SK-N-SH treated with all-trans-retinoic acid at 6 μM for 48 hours (cell line): ENCODE results near the gene WARS2.

Experiments used
- ATAC-seq: fragments of 200-7000 bp; cut with Tn5 transposase; 3 replicates; pipeline ENCODE4 v1.9.1; 2020; ENCODE audit warnings: mild to moderate bottlenecking, moderate library complexity
- ARNTL ChIP-seq: fragments of 450-650 bp; formaldehyde crosslinking; IDR thresholded peaks from 2 replicates; pipeline ENCODE4 v1.5.0; 2020; ENCODE audit warnings: low read depth, mild to moderate bottlenecking, moderate library complexity, borderline replicate concordance
- BACH2 ChIP-seq: fragments of 250-450 bp; sonication (Bioruptor Pico); IDR thresholded peaks from 2 replicates; pipeline ENCODE4 v1.9.0; 2021; ENCODE audit warnings: mild to moderate bottlenecking, borderline replicate concordance
- CSDC2 ChIP-seq: fragments of 250-450 bp; sonication (Bioruptor Pico); IDR thresholded peaks from 2 replicates; pipeline ENCODE4 v1.5.0; 2020; ENCODE audit warnings: mild to moderate bottlenecking, moderate library complexity
- ESRRG ChIP-seq: fragments of 250-450 bp; sonication (Bioruptor Pico); IDR thresholded peaks from 2 replicates; pipeline ENCODE4 v1.6.1; 2021; ENCODE audit warnings: mild to moderate bottlenecking
- GLIS3 ChIP-seq: fragments of 250-450 bp; sonication (Bioruptor Pico); IDR thresholded peaks from 2 replicates; pipeline ENCODE4 v1.5.0; 2020; ENCODE audit warnings: mild to moderate bottlenecking, moderate library complexity
- ISL1 ChIP-seq: fragments of 250-450 bp; sonication (Bioruptor Pico); IDR thresholded peaks from 2 replicates; pipeline ENCODE4 v2.1.2; 2022; ENCODE audit warnings: mild to moderate bottlenecking, moderate library complexity
- OSR1 ChIP-seq: fragments of 250-450 bp; sonication (Bioruptor Pico); IDR thresholded peaks from 2 replicates; pipeline ENCODE4 v1.8.0; 2022; ENCODE audit warnings: moderate library complexity, mild to moderate bottlenecking, inconsistent platforms
- PPARA ChIP-seq: fragments of 250-450 bp; sonication (Bioruptor Pico); IDR thresholded peaks from 2 replicates; pipeline ENCODE4 v1.5.0; 2020; ENCODE audit warnings: mild to moderate bottlenecking, borderline replicate concordance
- RARB ChIP-seq: fragments of 250-450 bp; sonication (Bioruptor Pico); IDR thresholded peaks from 2 replicates; pipeline ENCODE4 v1.8.0; 2021; ENCODE audit warnings: mild to moderate bottlenecking, moderate library complexity
- SNAI2 ChIP-seq: fragments of 250-450 bp; sonication (Bioruptor Pico); IDR thresholded peaks from 2 replicates; pipeline ENCODE4 v1.5.0; 2020; ENCODE audit warnings: mild to moderate bottlenecking, moderate library complexity
- TCF4 ChIP-seq: fragments of 250-450 bp; sonication (Bioruptor Pico); IDR thresholded peaks from 2 replicates; pipeline ENCODE4 v1.8.0; 2021; ENCODE audit warnings: mild to moderate bottlenecking, moderate library complexity, borderline replicate concordance
- TOX ChIP-seq: fragments of 250-450 bp; sonication (Bioruptor Pico); IDR thresholded peaks from 2 replicates; pipeline ENCODE4 v1.8.0; 2021; ENCODE audit warnings: mild to moderate bottlenecking, moderate library complexity, borderline replicate concordance
- ZC3H10 ChIP-seq: fragments of 250-450 bp; sonication (Bioruptor Pico); IDR thresholded peaks from 2 replicates; pipeline ENCODE4 v1.5.1; 2021; ENCODE audit warnings: mild to moderate bottlenecking, moderate library complexity
- ZFP3 ChIP-seq: fragments of 250-450 bp; sonication (Bioruptor Pico); IDR thresholded peaks from 2 replicates; pipeline ENCODE4 v1.5.0; 2020; ENCODE audit warnings: mild to moderate bottlenecking, moderate library complexity
- ZFP30 ChIP-seq: fragments of 450-650 bp; formaldehyde crosslinking; IDR thresholded peaks from 2 replicates; pipeline ENCODE4 v1.5.0; 2022; ENCODE audit warnings: mild to moderate bottlenecking, moderate library complexity
- ZNF565 ChIP-seq: fragments of 450-650 bp; formaldehyde crosslinking; conservative IDR thresholded peaks from 2 replicates; pipeline ENCODE4 v1.5.0; 2020; ENCODE audit warnings: low read depth, mild to moderate bottlenecking, moderate library complexity
- ZNF70 ChIP-seq: fragments of 450-650 bp; formaldehyde crosslinking; IDR thresholded peaks from 2 replicates; pipeline ENCODE4 v1.5.0; 2020; ENCODE audit warnings: mild to moderate bottlenecking, moderate library complexity
- ZNF8 ChIP-seq: fragments of 450-650 bp; formaldehyde crosslinking; IDR thresholded peaks from 2 replicates; pipeline ENCODE4 v1.5.0; 2020; ENCODE audit warnings: mild to moderate bottlenecking, moderate library complexity
- TF ChIP-seq, protein P1 (sequence below): fragments of 250-450 bp; sonication (Bioruptor Pico); IDR thresholded peaks from 2 replicates; pipeline ENCODE4 v1.5.1; 2020; ENCODE audit warnings: low read depth, mild to moderate bottlenecking, moderate library complexity
- TF ChIP-seq, protein P2 (sequence below): fragments of 250-450 bp; sonication (Bioruptor Pico); IDR thresholded peaks from 2 replicates; pipeline ENCODE4 v1.8.0; 2020; ENCODE audit warnings: mild to moderate bottlenecking, moderate library complexity, borderline replicate concordance
- TF ChIP-seq, protein P3 (sequence below): fragments of 250-450 bp; sonication (Bioruptor Pico); IDR thresholded peaks from 2 replicates; pipeline ENCODE4 v1.8.0; 2021; ENCODE audit warnings: low read depth, mild to moderate bottlenecking, moderate library complexity, borderline replicate concordance
- TF ChIP-seq, protein P4 (sequence below): fragments of 250-450 bp; sonication (Bioruptor Pico); IDR thresholded peaks from 2 replicates; pipeline ENCODE4 v1.5.1; 2021; ENCODE audit warnings: mild to moderate bottlenecking, moderate library complexity
- TF ChIP-seq, protein P5 (sequence below): fragments of 250-450 bp; sonication (Bioruptor Pico); IDR thresholded peaks from 2 replicates; pipeline ENCODE4 v1.5.0; 2020; ENCODE audit warnings: mild to moderate bottlenecking, moderate library complexity

Gene WARS2

DNA sequence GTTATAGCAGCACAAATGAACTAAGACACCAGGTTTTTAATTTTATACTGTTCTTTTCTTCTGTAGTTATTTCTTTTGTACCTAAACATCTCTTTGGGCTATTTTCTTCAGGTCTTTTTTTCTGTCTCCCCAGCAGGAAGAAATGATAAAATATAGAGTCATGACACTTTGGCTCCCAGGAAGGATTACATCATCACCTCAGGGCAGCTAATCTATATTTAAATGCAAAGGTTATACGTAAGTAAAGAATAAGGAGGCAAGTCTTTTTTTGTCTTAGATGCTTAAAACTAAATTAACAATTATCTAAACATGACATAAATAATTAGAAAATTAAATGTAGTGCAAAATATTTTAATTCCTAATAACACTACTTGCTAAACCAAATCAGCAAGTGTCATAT, 57.0 kb downstream of the WARS2 start:
- no peak for ATAC-seq
- TF ChIP-seq PPARA (CRISPR knock-in tag) (no peak), ZC3H10 (no peak), ZNF8 (CRISPR knock-in tag) (no peak), RARB (no peak), CSDC2 (CRISPR knock-in tag) (no peak), TOX (no peak), ZFP3 (no peak), BACH2 (CRISPR knock-in tag) (no peak), ZNF565 (CRISPR knock-in tag) (no peak), SNAI2 (CRISPR knock-in tag) (no peak), ZFP30 (CRISPR knock-in tag) (no peak), TCF4 (no peak), GLIS3 (CRISPR knock-in tag) (no peak), OSR1 (CRISPR knock-in tag) (no peak)
- TF ChIP-seq, protein P1, sequence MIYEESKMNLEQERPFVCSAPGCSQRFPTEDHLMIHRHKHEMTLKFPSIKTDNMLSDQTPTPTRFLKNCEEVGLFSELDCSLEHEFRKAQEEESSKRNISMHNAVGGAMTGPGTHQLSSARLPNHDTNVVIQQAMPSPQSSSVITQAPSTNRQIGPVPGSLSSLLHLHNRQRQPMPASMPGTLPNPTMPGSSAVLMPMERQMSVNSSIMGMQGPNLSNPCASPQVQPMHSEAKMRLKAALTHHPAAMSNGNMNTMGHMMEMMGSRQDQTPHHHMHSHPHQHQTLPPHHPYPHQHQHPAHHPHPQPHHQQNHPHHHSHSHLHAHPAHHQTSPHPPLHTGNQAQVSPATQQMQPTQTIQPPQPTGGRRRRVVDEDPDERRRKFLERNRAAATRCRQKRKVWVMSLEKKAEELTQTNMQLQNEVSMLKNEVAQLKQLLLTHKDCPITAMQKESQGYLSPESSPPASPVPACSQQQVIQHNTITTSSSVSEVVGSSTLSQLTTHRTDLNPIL (CRISPR knock-in tag), result no peak
- TF ChIP-seq, protein P2, sequence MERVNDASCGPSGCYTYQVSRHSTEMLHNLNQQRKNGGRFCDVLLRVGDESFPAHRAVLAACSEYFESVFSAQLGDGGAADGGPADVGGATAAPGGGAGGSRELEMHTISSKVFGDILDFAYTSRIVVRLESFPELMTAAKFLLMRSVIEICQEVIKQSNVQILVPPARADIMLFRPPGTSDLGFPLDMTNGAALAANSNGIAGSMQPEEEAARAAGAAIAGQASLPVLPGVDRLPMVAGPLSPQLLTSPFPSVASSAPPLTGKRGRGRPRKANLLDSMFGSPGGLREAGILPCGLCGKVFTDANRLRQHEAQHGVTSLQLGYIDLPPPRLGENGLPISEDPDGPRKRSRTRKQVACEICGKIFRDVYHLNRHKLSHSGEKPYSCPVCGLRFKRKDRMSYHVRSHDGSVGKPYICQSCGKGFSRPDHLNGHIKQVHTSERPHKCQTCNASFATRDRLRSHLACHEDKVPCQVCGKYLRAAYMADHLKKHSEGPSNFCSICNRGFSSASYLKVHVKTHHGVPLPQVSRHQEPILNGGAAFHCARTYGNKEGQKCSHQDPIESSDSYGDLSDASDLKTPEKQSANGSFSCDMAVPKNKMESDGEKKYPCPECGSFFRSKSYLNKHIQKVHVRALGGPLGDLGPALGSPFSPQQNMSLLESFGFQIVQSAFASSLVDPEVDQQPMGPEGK (CRISPR knock-in tag), result no peak
- TF ChIP-seq, protein P3, sequence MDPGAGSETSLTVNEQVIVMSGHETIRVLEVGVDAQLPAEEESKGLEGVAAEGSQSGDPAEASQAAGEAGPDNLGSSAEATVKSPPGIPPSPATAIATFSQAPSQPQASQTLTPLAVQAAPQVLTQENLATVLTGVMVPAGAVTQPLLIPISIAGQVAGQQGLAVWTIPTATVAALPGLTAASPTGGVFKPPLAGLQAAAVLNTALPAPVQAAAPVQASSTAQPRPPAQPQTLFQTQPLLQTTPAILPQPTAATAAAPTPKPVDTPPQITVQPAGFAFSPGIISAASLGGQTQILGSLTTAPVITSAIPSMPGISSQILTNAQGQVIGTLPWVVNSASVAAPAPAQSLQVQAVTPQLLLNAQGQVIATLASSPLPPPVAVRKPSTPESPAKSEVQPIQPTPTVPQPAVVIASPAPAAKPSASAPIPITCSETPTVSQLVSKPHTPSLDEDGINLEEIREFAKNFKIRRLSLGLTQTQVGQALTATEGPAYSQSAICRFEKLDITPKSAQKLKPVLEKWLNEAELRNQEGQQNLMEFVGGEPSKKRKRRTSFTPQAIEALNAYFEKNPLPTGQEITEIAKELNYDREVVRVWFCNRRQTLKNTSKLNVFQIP (CRISPR knock-in tag), result no peak
- TF ChIP-seq, protein P4, sequence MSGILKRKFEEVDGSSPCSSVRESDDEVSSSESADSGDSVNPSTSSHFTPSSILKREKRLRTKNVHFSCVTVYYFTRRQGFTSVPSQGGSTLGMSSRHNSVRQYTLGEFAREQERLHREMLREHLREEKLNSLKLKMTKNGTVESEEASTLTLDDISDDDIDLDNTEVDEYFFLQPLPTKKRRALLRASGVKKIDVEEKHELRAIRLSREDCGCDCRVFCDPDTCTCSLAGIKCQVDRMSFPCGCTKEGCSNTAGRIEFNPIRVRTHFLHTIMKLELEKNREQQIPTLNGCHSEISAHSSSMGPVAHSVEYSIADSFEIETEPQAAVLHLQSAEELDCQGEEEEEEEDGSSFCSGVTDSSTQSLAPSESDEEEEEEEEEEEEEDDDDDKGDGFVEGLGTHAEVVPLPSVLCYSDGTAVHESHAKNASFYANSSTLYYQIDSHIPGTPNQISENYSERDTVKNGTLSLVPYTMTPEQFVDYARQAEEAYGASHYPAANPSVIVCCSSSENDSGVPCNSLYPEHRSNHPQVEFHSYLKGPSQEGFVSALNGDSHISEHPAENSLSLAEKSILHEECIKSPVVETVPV (CRISPR knock-in tag), result no peak
- TF ChIP-seq, protein P5, sequence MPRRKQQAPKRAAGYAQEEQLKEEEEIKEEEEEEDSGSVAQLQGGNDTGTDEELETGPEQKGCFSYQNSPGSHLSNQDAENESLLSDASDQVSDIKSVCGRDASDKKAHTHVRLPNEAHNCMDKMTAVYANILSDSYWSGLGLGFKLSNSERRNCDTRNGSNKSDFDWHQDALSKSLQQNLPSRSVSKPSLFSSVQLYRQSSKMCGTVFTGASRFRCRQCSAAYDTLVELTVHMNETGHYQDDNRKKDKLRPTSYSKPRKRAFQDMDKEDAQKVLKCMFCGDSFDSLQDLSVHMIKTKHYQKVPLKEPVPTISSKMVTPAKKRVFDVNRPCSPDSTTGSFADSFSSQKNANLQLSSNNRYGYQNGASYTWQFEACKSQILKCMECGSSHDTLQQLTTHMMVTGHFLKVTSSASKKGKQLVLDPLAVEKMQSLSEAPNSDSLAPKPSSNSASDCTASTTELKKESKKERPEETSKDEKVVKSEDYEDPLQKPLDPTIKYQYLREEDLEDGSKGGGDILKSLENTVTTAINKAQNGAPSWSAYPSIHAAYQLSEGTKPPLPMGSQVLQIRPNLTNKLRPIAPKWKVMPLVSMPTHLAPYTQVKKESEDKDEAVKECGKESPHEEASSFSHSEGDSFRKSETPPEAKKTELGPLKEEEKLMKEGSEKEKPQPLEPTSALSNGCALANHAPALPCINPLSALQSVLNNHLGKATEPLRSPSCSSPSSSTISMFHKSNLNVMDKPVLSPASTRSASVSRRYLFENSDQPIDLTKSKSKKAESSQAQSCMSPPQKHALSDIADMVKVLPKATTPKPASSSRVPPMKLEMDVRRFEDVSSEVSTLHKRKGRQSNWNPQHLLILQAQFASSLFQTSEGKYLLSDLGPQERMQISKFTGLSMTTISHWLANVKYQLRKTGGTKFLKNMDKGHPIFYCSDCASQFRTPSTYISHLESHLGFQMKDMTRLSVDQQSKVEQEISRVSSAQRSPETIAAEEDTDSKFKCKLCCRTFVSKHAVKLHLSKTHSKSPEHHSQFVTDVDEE (CRISPR knock-in tag), result no peak

DNA sequence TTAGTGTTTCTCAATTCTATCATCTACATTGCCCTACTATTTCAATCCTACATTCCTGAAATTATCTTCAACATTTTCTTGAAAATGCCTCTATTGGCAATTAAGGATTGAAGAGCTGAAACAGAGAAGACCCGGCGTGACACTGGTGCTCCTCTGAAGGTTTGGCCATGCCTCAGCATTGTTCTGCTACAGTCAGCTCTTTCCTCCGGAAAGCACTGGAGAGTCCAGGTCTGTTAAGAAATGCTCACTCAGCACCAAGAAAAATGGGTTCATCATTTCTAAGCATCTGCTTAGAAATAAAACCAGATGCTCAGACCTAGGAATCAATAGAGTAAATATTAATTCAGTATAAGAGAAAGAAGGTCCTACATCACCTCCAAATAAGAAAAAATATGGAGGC, 58.8 kb downstream of the WARS2 start:
- TF ChIP-seq SNAI2 (CRISPR knock-in tag) (no peak), ARNTL (CRISPR knock-in tag) (no peak), ESRRG (CRISPR knock-in tag) (no peak), TOX (no peak), CSDC2 (CRISPR knock-in tag) (no peak), ZFP30 (CRISPR knock-in tag) (no peak), ISL1 (CRISPR knock-in tag) (no peak), ZC3H10 (no peak), ZNF70 (no peak), GLIS3 (CRISPR knock-in tag) (no peak)
- TF ChIP-seq, protein P3 (CRISPR knock-in tag), result no peak
- TF ChIP-seq, protein P5 (CRISPR knock-in tag), result no peak
- ATAC-seq, result no peak
